HPDE6-E6E7 (cell line): ENCODE measurements around the gene RPS13.
"Not testable (repeated sequence)": the region's sequence is repeated elsewhere in the genome, so short reads cannot be mapped to it uniquely, and the experiment has no call there.

Experiments
- DNase-seq: peaks from one replicate; pipeline ENCODE4 v3.0.0; 2011; ENCODE audit warnings: missing footprints; ENCODE audit errors: extremely low spot score

Gene RPS13

GRCh38 chr11:17077520-17078401 is at the start of gene RPS13:
TSS of gene RPS13 (minus strand) at chr11:17077667. CDS start at chr11:17077641, 26 bp downstream.
- DNase-seq, result peak; percentile 90

- no peak for DNase-seq
These were observed 44.5 kb upstream of the RPS13 start for GRCh38 chr11:17121981-17122380.

- no peak for DNase-seq
These were observed 39.8 kb upstream of the RPS13 start for GRCh38 chr11:17117262-17117661.

- DNase-seq, result no peak
These were observed 38.6 kb upstream of the RPS13 start for GRCh38 chr11:17116117-17116516.

GRCh38 chr11:17107745-17108144 is 30.3 kb upstream of the RPS13 start:
- not testable (repeated sequence) for DNase-seq

- not testable (repeated sequence) for DNase-seq
These were observed 28.1 kb upstream of the RPS13 start for GRCh38 chr11:17105404-17106040.

- DNase-seq, result no peak
These were observed 25.0 kb upstream of the RPS13 start for GRCh38 chr11:17102462-17102861.

- no peak for DNase-seq
These were observed 21.2 kb upstream of the RPS13 start for GRCh38 chr11:17098658-17099057.

- no peak for DNase-seq
These were observed 20.6 kb upstream of the RPS13 start for GRCh38 chr11:17098038-17098437.

- DNase-seq, result not testable (repeated sequence)
These were observed 8.5 kb upstream of the RPS13 start for GRCh38 chr11:17085976-17086375.

- no peak for DNase-seq
These were observed 287 bp downstream of the RPS13 start for GRCh38 chr11:17077240-17077519.

GRCh38 chr11:17076517-17077239 is 789 bp downstream of the RPS13 start:
- DNase-seq, result no peak

- DNase-seq, result no peak
These were observed 2.0 kb downstream of the RPS13 start for GRCh38 chr11:17075506-17075905.

GRCh38 chr11:17073370-17074027 is 4.0 kb downstream of the RPS13 start:
- DNase-seq, result no peak

GRCh38 chr11:17067417-17067816 is 10.1 kb downstream of the RPS13 start:
- no peak for DNase-seq

GRCh38 chr11:17066691-17067090 is 10.8 kb downstream of the RPS13 start:
- no peak for DNase-seq

- peak; percentile 27 for DNase-seq
These were observed 14.1 kb downstream of the RPS13 start for GRCh38 chr11:17063171-17064002.

GRCh38 chr11:17051146-17051545 is 26.3 kb downstream of the RPS13 start:
- not testable (repeated sequence) for DNase-seq

- DNase-seq, result not testable (repeated sequence)
These were observed 29.0 kb downstream of the RPS13 start for GRCh38 chr11:17048491-17048890.

- no peak for DNase-seq
These were observed 30.8 kb downstream of the RPS13 start for GRCh38 chr11:17046690-17047089.
